Measurements from ENCODE around the gene KIAA1755. TPM values are rescaled to one million over a fixed set of nuclear protein-coding genes. Genes with fewer than 3 reads are reported as not detected.
"Not testable (repeated sequence)": the region's sequence is repeated elsewhere in the genome, so short reads cannot be mapped to it uniquely, and the experiment has no call there.

Gene KIAA1755
- total and polyA plus RNA-seq, 2 of the 4 experiments (the other 2 are of a cell fraction): 2.5 to 5.1 TPM

DNA sequence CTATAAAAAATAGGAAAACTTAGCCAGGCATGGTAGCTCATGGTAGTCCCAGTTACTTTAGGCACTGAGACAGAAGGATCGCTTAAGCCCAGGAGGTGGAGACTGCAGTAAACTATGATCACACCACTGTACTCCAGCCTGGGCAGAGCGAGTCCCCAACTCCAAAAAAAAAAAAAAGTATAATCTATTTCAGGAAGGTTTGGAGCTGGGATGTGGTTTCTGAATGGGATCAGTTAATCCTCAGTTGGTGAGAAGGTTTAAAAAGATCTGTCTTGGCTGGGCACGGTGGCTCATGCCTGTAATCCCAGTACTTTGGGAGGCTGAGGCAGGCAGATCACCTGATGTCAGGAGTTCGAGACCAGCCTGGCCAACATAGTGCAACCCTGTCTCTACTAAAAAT lies 5.9 kb downstream of the KIAA1755 start:
- H3K4me3 ChIP-seq (ENCODE audit: insufficient read depth, low read depth, low read length); H3K4ac ChIP-seq (ENCODE audit: low read depth, low read length); H2AK9ac ChIP-seq (replicated peaks; ENCODE audit: low read depth, low read length, poor library complexity); H3K14ac ChIP-seq (replicated peaks; ENCODE audit: low read depth, low read length); H2AK5ac ChIP-seq (ENCODE audit: low read depth, low read length); H3K4me2 ChIP-seq (ENCODE audit: low read depth, low read length); H4K5ac ChIP-seq (ENCODE audit: low read depth, low read length); H2BK15ac ChIP-seq (ENCODE audit: low read depth, low read length); H3K27me3 ChIP-seq (ENCODE audit: control insufficient read depth, insufficient read depth, low read length); H2BK20ac ChIP-seq (ENCODE audit: low read depth, low read length); H4K8ac ChIP-seq (ENCODE audit: low read depth in 2 of 2, low read length in 2 of 2); H4K20me1 ChIP-seq (ENCODE audit: insufficient read depth, low read length); H2AFZ ChIP-seq (replicated peaks; ENCODE audit: low read length, poor library complexity); H3K27ac ChIP-seq (ENCODE audit: insufficient read depth, low read length); DNase-seq; H3K56ac ChIP-seq (ENCODE audit: extremely low read depth, insufficient read depth, low read length); H3K18ac ChIP-seq (ENCODE audit: low read depth, low read length); dilution Hi-C loops (cut with HindIII; ENCODE audit: low sequenced_read_pairs, unreplicated experiment); H2BK5ac ChIP-seq (ENCODE audit: low read depth, low read length, poor library complexity, severe bottlenecking); H3K23ac ChIP-seq (ENCODE audit: low read depth, low read length); H3K36me3 ChIP-seq (ENCODE audit: control insufficient read depth, insufficient read depth, low read length); BruUV-seq (replicated peaks); H4K91ac ChIP-seq (ENCODE audit: insufficient read depth, low read depth, low read length); intact Hi-C loops (cut with micrococcal nuclease); H2BK120ac ChIP-seq (ENCODE audit: low read depth, low read length); H3K9ac ChIP-seq (ENCODE audit: low read depth, low read length); ATAC-seq (ENCODE audit: low read depth); in situ Hi-C loops (cut with MboI; ENCODE audit: low sequenced_read_pairs); H3K9me3 ChIP-seq (ENCODE audit: control insufficient read depth, insufficient read depth, low read length): not testable (repeated sequence)
- Histone ChIP-seq H3K4me1 (ENCODE audit: control insufficient read depth, insufficient read depth, low read length) (peaks cover 30% of the 10 kb centered on the region), H3K79me1 (ENCODE audit: low read depth in 1 of 2, low read length in 2 of 2) (peaks cover 3 to 20% of the 10 kb centered on the region in 2 experiments; a peak in 3 of 4 replicates), H3K9me1 (ENCODE audit: insufficient read depth, low read length) (peaks cover 11% of the 10 kb centered on the region)
- POLR2A ChIA-PET (ENCODE audit: unreplicated experiment): interaction anchor here (0.6 kb wide), 1 partner anchor 18 kb away, joined by 3 read pairs; no protein-coding TSS in a partner anchor
- WGBS, 2 experiments (ENCODE audit: extremely low coverage in 2 of 2, insufficient read length in 1 of 2): no CpG with 5 or more reads among the region's 4 CpGs
- CTCF ChIA-PET: interaction anchor here (0.6 to 1.2 kb wide), 2 partner anchors 9 to 718 kb away, joined by 3 to 5 read pairs; no protein-coding TSS in a partner anchor

All from IMR-90 (cell line).